ENCODE data around the gene XPNPEP1.

Gene XPNPEP1

GRCh38 chr10:109880886-109881768, 42.2 kb downstream of the XPNPEP1 start:
- Histone ChIP-seq H3K27ac (ENCODE audit: low read depth, low read length) (no peak overlapping the region), H3K36me3 (ENCODE audit: insufficient read depth, low read length) (peaks cover 12% of the 10 kb centered on the region), H3K79me2 (ENCODE audit: control insufficient read depth, insufficient read depth, low read length, unreplicated experiment) (no peaks in the 10 kb centered on the region), H3K4me1 (ENCODE audit: control insufficient read depth, insufficient read depth, low read length, unreplicated experiment) (peaks cover 13% of the 10 kb centered on the region), H3K27me3 (ENCODE audit: insufficient read depth, low read length) (no peaks in the 10 kb centered on the region), H3K4me3 (ENCODE audit: low read depth, low read length) (no peak overlapping the region), H2AFZ (ENCODE audit: low read length, unreplicated experiment) (no peak overlapping the region)

DNA sequence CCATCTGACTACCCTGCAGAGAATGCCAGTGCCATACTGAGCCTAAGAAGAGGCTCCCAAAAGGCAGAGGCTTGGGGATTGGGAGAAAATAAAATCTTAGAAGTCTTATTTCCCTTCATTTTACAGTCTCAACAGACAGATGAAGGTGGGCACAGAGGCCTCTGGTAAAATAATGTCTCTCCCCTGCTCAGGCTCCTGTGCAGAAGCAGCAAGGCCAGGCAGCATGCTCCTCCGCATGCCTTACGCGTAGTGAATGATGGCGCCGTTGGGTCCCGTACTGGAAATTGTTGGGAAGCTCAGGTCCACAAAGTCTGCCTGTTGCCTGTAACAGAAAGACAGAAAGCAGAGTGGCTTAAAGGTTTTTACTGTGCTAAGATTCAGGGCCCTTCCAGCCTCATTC, 45.8 kb downstream of the XPNPEP1 start:
- Histone ChIP-seq H3K27ac (ENCODE audit: low read depth, low read length) (no peak overlapping the region), H3K27me3 (ENCODE audit: insufficient read depth, low read length) (no peaks in the 10 kb centered on the region), H2AFZ (ENCODE audit: low read length, unreplicated experiment) (no peak overlapping the region), H3K79me2 (ENCODE audit: control insufficient read depth, insufficient read depth, low read length, unreplicated experiment) (no peaks in the 10 kb centered on the region), H3K4me3 (ENCODE audit: low read depth, low read length) (no peak overlapping the region), H3K36me3 (ENCODE audit: insufficient read depth, low read length) (peaks cover 12% of the 10 kb centered on the region), H3K4me1 (ENCODE audit: control insufficient read depth, insufficient read depth, low read length, unreplicated experiment) (no peaks in the 10 kb centered on the region)

DNA sequence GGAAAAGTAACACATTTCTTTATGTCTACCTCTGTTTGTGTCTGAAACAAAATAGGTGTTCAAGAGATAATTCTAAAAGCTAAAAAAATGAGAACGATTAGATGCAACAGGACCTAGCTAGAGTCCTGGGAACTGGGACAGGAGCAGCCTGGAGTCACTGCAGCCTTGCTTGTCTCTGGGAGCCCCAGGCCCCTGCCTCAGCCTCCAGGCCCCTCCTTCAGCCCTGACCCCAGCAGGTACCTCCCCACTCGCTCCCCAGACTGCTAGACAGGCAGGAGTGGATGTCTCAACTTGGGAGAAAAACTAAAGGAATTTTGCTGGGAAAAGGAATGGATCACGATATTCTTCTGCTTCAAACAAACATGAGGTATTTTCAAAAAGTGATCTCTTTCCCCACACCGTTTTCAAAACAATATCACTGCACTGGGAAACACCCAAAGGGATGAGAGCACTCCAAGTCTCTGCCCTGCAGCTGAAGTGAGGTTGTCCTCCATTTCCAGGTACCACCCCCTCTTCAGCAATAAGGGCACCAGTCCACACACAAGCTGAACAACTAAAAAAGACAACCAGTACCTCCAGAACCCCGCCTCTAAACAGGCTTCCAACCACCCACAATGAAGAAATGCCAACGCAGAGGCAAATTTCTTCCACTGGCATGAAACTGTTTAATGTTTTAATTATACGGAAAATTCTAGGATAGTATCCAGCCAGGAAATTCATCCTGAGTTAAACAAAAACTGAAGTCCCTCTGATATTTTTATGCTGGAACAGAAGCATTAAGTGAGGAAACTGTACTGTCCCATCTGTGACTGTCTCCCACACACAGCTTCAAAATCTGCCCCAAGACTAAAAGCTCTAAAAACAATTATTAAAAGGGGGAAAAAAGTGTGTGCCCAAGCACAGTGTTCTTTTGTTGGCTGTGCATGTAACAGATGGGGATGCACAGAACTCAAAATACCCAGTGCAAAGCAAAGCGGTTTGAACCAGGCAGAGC, 47.2 kb downstream of the XPNPEP1 start:
- no peaks in the 10 kb centered on the region for H3K27me3 ChIP-seq (ENCODE audit: insufficient read depth, low read length)
- H2AFZ ChIP-seq (ENCODE audit: low read length, unreplicated experiment): no peak overlapping the region
- no peaks in the 10 kb centered on the region for H3K79me2 ChIP-seq (ENCODE audit: control insufficient read depth, insufficient read depth, low read length, unreplicated experiment)
- H3K36me3 ChIP-seq (ENCODE audit: insufficient read depth, low read length): peaks cover 22% of the 10 kb centered on the region
- no peaks in the 10 kb centered on the region for H3K4me1 ChIP-seq (ENCODE audit: control insufficient read depth, insufficient read depth, low read length, unreplicated experiment)
- no peak overlapping the region for H3K27ac ChIP-seq (ENCODE audit: low read depth, low read length)
- H3K4me3 ChIP-seq (ENCODE audit: low read depth, low read length): no peak overlapping the region

- Histone ChIP-seq H3K4me3 (ENCODE audit: low read depth, low read length) (no peak overlapping the region), H3K36me3 (ENCODE audit: insufficient read depth, low read length) (peaks cover 28% of the 10 kb centered on the region), H3K27me3 (ENCODE audit: insufficient read depth, low read length) (no peaks in the 10 kb centered on the region), H3K79me2 (ENCODE audit: control insufficient read depth, insufficient read depth, low read length, unreplicated experiment) (no peaks in the 10 kb centered on the region), H2AFZ (ENCODE audit: low read length, unreplicated experiment) (no peak overlapping the region), H3K27ac (ENCODE audit: low read depth, low read length) (no peak overlapping the region), H3K4me1 (ENCODE audit: control insufficient read depth, insufficient read depth, low read length, unreplicated experiment) (no peaks in the 10 kb centered on the region)
These were observed 48.2 kb downstream of the XPNPEP1 start for GRCh38 chr10:109875151-109875568.

DNA sequence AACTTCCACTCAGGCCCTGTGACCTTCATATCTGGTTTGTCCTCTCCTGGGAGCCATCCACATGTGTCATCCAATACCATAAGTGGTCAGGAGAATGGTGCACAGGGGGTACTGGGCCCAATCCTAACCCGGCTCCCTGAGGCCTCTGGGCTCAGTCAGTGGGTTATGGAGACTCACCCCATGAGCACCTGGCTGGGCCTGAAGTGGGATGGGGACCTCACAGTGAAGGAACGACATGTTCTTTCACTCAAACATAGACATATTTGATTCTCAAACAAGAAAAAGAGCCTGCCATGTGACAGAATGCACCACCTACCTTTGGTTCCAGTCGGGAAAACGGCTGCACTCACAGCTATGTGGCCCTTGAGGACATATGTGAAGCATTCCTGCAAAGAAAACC, 51.8 kb downstream of the XPNPEP1 start:
- no peak overlapping the region for H2AFZ ChIP-seq (ENCODE audit: low read length, unreplicated experiment)

GRCh38 chr10:109866995-109867635, 56.2 kb downstream of the XPNPEP1 start:
- H3K36me3 ChIP-seq (ENCODE audit: insufficient read depth, low read length): peaks cover 55% of the 10 kb centered on the region
- no peak overlapping the region for H2AFZ ChIP-seq (ENCODE audit: low read length, unreplicated experiment)
- H3K27ac ChIP-seq (ENCODE audit: low read depth, low read length): no peak overlapping the region
- H3K27me3 ChIP-seq (ENCODE audit: insufficient read depth, low read length): no peaks in the 10 kb centered on the region
- no peaks in the 10 kb centered on the region for H3K4me1 ChIP-seq (ENCODE audit: control insufficient read depth, insufficient read depth, low read length, unreplicated experiment)
- no peak overlapping the region for H3K4me3 ChIP-seq (ENCODE audit: low read depth, low read length)
- H3K79me2 ChIP-seq (ENCODE audit: control insufficient read depth, insufficient read depth, low read length, unreplicated experiment): no peaks in the 10 kb centered on the region

More for the DNA sequence above, 51.8 kb downstream of the XPNPEP1 start:
- peaks cover 41% of the 10 kb centered on the region for H3K36me3 ChIP-seq (ENCODE audit: insufficient read depth, low read length)
- H3K4me3 ChIP-seq (ENCODE audit: low read depth, low read length): no peak overlapping the region
- H3K4me1 ChIP-seq (ENCODE audit: control insufficient read depth, insufficient read depth, low read length, unreplicated experiment): no peaks in the 10 kb centered on the region
- no peaks in the 10 kb centered on the region for H3K27me3 ChIP-seq (ENCODE audit: insufficient read depth, low read length)
- H3K27ac ChIP-seq (ENCODE audit: low read depth, low read length): no peak overlapping the region
- no peaks in the 10 kb centered on the region for H3K79me2 ChIP-seq (ENCODE audit: control insufficient read depth, insufficient read depth, low read length, unreplicated experiment)

DNA sequence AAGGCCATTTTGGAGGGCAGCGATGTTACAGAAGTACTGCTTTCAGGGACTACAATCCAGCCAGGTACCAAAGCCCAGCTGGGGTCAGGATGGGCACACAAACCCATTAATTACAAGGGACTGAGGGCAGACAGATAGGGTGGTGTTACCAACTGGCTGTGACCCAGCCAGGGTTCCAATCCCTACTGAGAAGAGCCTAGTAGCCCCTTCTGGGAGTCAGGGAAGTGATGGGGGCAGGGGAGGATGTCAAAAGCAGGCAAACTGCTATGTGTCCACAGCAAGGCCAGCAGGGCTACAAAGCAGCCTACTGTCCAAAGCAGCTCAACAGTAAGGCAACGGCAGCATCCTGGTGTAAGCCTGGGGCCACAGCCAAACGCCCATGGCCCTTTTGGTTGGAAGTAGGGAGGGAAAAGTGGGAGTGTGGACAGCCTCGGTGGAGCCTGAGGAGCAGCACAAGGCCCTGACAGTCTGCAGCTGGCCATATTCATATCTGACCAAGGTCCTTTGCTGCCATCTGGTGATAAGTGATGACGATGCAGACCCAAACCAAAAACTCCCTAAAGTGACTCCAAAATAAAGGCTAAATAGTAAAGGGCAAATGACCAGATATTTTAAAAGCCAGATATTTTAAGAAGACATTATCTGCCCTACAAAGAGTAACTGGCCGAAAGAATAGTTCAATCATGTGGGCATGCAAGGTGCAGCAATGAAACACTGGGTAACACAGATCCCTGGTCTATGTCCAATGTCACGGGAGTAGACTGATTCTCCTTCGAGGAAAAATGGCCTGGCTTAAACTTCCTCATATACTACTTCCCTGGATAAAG, 56.9 kb downstream of the XPNPEP1 start:
- H3K4me3 ChIP-seq (ENCODE audit: low read depth, low read length): no peak overlapping the region
- no peaks in the 10 kb centered on the region for H3K27me3 ChIP-seq (ENCODE audit: insufficient read depth, low read length)
- H3K36me3 ChIP-seq (ENCODE audit: insufficient read depth, low read length): peaks cover 51% of the 10 kb centered on the region

DNA sequence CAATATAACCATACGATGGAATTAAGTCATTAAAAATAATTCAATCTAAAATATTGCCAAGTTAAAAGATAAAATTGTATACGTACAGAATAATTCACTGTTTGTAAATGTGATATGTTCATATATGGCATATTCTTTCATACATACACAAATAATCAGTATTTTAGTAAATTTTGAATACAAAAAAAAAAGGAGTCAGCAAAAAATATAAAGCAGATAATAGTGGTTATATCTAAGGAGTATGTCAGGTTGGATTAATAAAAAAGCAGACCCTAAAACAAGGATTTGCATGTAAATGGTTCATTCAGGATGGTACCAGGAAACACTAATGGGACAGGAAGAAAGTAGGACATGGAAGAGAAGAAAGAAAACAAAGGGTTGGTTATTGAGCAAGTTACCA, 59.5 kb downstream of the XPNPEP1 start:
- Histone ChIP-seq H3K4me1 (ENCODE audit: control insufficient read depth, insufficient read depth, low read length, unreplicated experiment) (no peaks in the 10 kb centered on the region), H2AFZ (ENCODE audit: low read length, unreplicated experiment) (no peak overlapping the region), H3K36me3 (ENCODE audit: insufficient read depth, low read length) (peaks cover 31% of the 10 kb centered on the region), H3K79me2 (ENCODE audit: control insufficient read depth, insufficient read depth, low read length, unreplicated experiment) (no peaks in the 10 kb centered on the region), H3K4me3 (ENCODE audit: low read depth, low read length) (no peak overlapping the region), H3K27ac (ENCODE audit: low read depth, low read length) (no peak overlapping the region), H3K27me3 (ENCODE audit: insufficient read depth, low read length) (no peaks in the 10 kb centered on the region)

More for the DNA sequence above, 56.9 kb downstream of the XPNPEP1 start:
- Histone ChIP-seq H3K4me1 (ENCODE audit: control insufficient read depth, insufficient read depth, low read length, unreplicated experiment) (no peaks in the 10 kb centered on the region), H2AFZ (ENCODE audit: low read length, unreplicated experiment) (no peak overlapping the region), H3K27ac (ENCODE audit: low read depth, low read length) (no peak overlapping the region), H3K79me2 (ENCODE audit: control insufficient read depth, insufficient read depth, low read length, unreplicated experiment) (no peaks in the 10 kb centered on the region)

DNA sequence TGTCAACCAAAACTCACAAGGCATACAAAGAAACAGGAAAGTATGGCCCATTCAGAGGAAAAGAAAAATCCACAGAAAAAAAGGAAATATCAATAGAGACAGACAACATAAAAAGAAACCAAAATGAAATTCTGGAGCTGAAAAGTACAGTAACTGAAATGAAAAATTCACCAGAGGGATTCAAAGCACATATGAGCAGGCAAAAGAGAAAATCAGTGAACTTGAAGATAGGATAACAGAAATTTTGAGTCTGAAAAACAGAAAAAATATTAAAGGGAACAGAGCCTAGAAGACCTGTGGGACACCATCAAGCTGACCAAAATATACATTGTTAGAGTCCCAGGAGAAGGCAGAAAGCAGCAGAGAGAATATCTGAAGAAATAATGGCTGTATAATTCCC, 60.6 kb downstream of the XPNPEP1 start:
- H3K36me3 ChIP-seq (ENCODE audit: insufficient read depth, low read length): peaks cover 26% of the 10 kb centered on the region

More for the DNA sequence above, 60.6 kb downstream of the XPNPEP1 start:
- H2AFZ ChIP-seq (ENCODE audit: low read length, unreplicated experiment): no peak overlapping the region
- no peaks in the 10 kb centered on the region for H3K4me1 ChIP-seq (ENCODE audit: control insufficient read depth, insufficient read depth, low read length, unreplicated experiment)
- H3K4me3 ChIP-seq (ENCODE audit: low read depth, low read length): no peak overlapping the region
- no peaks in the 10 kb centered on the region for H3K27me3 ChIP-seq (ENCODE audit: insufficient read depth, low read length)
- H3K79me2 ChIP-seq (ENCODE audit: control insufficient read depth, insufficient read depth, low read length, unreplicated experiment): no peaks in the 10 kb centered on the region
- no peak overlapping the region for H3K27ac ChIP-seq (ENCODE audit: low read depth, low read length)

Measured in ACC112 (cell line).